Caco-2 (cell line): ENCODE measurements around the gene ARHGEF28. TPM values are rescaled to one million over a fixed set of nuclear protein-coding genes. Genes with fewer than 3 reads are reported as not detected.

Source experiments
- BruUV-seq: library from RNA; stranded (reverse); fragments of 400-500 nt; replicated peaks from 2 replicates; lab custom pipeline; 2021; lab: Mats Ljungman, UMichigan
- CTCF ChIA-PET: fragments of 300-600 bp; sonication (Branson Sonifier 250); formaldehyde crosslinking; loops from one replicate; lab custom pipeline; 2022; ENCODE audit warnings: antibody characterized with exemption; lab: Charles Lee
- POLR2A ChIA-PET: fragments of 300-600 bp; sonication (Branson Sonifier 250); formaldehyde crosslinking; loops from one replicate; lab custom pipeline; 2022; ENCODE audit warnings: antibody characterized with exemption; lab: Charles Lee
- DNase-seq, 2 experiments: peaks; one replicate each; pipeline versions ENCODE4 v3.0.0 to v3.0.0-alpha.2; 2020 to 2022
- H3K27me3 ChIP-seq: replicated peaks from 2 replicates; pipeline ENCODE4 v1.6.0; 2011; ENCODE audit warnings: low read length; ENCODE audit not compliant: control insufficient read depth, insufficient read depth
- H3K36me3 ChIP-seq: 2 replicates; pipeline ENCODE4 v1.5.1; 2011; ENCODE audit warnings: low read length; ENCODE audit not compliant: control insufficient read depth, insufficient read depth
- H3K4me1 ChIP-seq: fragments of 250-450 bp; sonication (Bioruptor Pico); 2 replicates; pipeline ENCODE4 v1.5.1; 2020; ENCODE audit warnings: mild to moderate bottlenecking
- H3K4me3 ChIP-seq: 2 replicates; pipeline ENCODE4 v1.5.1; 2011; ENCODE audit warnings: low read depth, mild to moderate bottlenecking, control low read depth, low read length
- H3K9me3 ChIP-seq: fragments of 250-450 bp; sonication (Bioruptor Pico); 2 replicates; pipeline ENCODE4 v1.5.1; 2020; ENCODE audit warnings: mild to moderate bottlenecking, moderate library complexity
- H3K27ac Mint-ChIP-seq: one replicate; pipeline ENCODE4 v1.8.0; 2022; ENCODE audit warnings: mixed read lengths; ENCODE audit not compliant: unreplicated experiment
- H3K27me3 Mint-ChIP-seq: one replicate; pipeline ENCODE4 v1.8.0; 2022; ENCODE audit warnings: mixed read lengths; ENCODE audit not compliant: insufficient read depth, unreplicated experiment
- H3K36me3 Mint-ChIP-seq: one replicate; pipeline ENCODE4 v1.8.0; 2022; ENCODE audit warnings: mild to moderate bottlenecking, mixed read lengths; ENCODE audit not compliant: insufficient read depth, unreplicated experiment
- H3K4me1 Mint-ChIP-seq: one replicate; pipeline ENCODE4 v1.8.0; 2022; ENCODE audit warnings: low read depth, mixed read lengths; ENCODE audit not compliant: unreplicated experiment
- H3K4me3 Mint-ChIP-seq: one replicate; pipeline ENCODE4 v1.8.0; 2022; ENCODE audit warnings: mild to moderate bottlenecking, moderate library complexity, mixed read lengths; ENCODE audit not compliant: unreplicated experiment
- H3K9me3 Mint-ChIP-seq: one replicate; pipeline ENCODE4 v1.8.0; 2022; ENCODE audit warnings: mixed read lengths; ENCODE audit not compliant: unreplicated experiment
- intact Hi-C: fragments of 100-400 bp; cut with micrococcal nuclease; formaldehyde crosslinking; loops from one replicate; pipeline ENCODE4 v1.10.0; 2022; ENCODE audit not compliant: unreplicated experiment
- total RNA-seq: library from RNA; stranded (reverse); gene quantifications from 2 replicates; pipeline ENCODE4 v1.2.3, GENCODE V29; 2022
- TF ChIP-seq, protein P1 (sequence below), 2 experiments: fragments of 200-600 bp in 1 of 2; IDR thresholded peaks; 1 replicate in 1 of 2; 2 replicates in 1 of 2; pipeline versions ENCODE4 v1.5.1 to v1.8.0; 2011 to 2022; ENCODE audit warnings: antibody characterized with exemption in 1 of 2, control low read depth in 1 of 2, inconsistent platforms in 1 of 2, low read depth in 1 of 2, low read length in 1 of 2, mild to moderate bottlenecking in 1 of 2, moderate library complexity in 1 of 2; ENCODE audit not compliant: insufficient read depth in 1 of 2, severe bottlenecking in 1 of 2, unreplicated experiment in 1 of 2

ARHGEF28 gene
- total RNA-seq, 1 experiment from 2014 or later = 4.6 TPM

- TF ChIP-seq, protein P1, sequence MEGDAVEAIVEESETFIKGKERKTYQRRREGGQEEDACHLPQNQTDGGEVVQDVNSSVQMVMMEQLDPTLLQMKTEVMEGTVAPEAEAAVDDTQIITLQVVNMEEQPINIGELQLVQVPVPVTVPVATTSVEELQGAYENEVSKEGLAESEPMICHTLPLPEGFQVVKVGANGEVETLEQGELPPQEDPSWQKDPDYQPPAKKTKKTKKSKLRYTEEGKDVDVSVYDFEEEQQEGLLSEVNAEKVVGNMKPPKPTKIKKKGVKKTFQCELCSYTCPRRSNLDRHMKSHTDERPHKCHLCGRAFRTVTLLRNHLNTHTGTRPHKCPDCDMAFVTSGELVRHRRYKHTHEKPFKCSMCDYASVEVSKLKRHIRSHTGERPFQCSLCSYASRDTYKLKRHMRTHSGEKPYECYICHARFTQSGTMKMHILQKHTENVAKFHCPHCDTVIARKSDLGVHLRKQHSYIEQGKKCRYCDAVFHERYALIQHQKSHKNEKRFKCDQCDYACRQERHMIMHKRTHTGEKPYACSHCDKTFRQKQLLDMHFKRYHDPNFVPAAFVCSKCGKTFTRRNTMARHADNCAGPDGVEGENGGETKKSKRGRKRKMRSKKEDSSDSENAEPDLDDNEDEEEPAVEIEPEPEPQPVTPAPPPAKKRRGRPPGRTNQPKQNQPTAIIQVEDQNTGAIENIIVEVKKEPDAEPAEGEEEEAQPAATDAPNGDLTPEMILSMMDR (IDR thresholded peaks at IDR 0.05; ENCODE audit: insufficient read depth in 1 of 2, low read depth in 1 of 2, low read length in 1 of 2, severe bottlenecking in 1 of 2, unreplicated experiment in 1 of 2) = no peak
- H3K27me3 ChIP-seq = no peaks in the 10 kb centered on the region; the same call in 1 of the 2 replicates
- ChIA-PET CTCF (interaction anchor here (1.0 kb wide), 1 partner anchor 205 kb away, joined by 5 read pairs; no protein-coding TSS in a partner anchor), POLR2A (no interaction called here)
- peaks cover 9% of the 10 kb centered on the region for H3K4me1 ChIP-seq
- H3K36me3 ChIP-seq = no peaks in the 10 kb centered on the region
- DNase-seq = peak in 1 of 2 experiments; percentile 15
- H3K4me3 Mint-ChIP-seq = no peak overlapping the region
- intact Hi-C loops = no loop called here
- H3K4me3 ChIP-seq = no peak overlapping the region
- BruUV-seq = no TSS peak
- no peaks in the 10 kb centered on the region for H3K36me3 Mint-ChIP-seq
- no peaks in the 10 kb centered on the region for H3K9me3 ChIP-seq
- peak overlapping the region; percentile 55 for H3K27ac Mint-ChIP-seq
- H3K9me3 Mint-ChIP-seq = no peaks in the 10 kb centered on the region
- H3K27me3 Mint-ChIP-seq = no peaks in the 10 kb centered on the region
- H3K4me1 Mint-ChIP-seq = peaks cover 13% of the 10 kb centered on the region
Observed at GRCh38 chr5:73796164-73797131, 170.5 kb downstream of the ARHGEF28 start.

DNA sequence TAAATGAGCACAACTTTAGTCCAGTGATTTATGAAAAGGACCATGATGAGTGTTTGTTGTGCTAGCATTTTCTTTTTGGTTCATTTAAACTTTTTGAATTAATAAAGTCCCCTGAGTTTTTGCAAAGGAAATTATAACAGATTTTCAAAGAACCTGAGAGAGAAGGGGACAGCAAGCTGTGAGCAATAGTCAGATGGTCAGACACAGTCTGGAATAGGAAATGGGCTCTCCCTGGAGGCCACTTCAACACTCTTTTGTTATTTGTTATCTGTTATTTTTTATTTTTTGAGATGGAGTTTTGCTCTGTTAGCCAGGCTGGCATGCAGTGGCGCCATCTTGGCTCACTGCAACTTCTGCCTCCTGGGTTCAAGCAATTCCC, 171.1 kb downstream of the ARHGEF28 start:
- POLR2A ChIA-PET = no interaction called here
- Histone ChIP-seq H3K4me3 (no peak overlapping the region), H3K27me3 (no peaks in the 10 kb centered on the region; the same call in 1 of the 2 replicates), H3K36me3 (no peaks in the 10 kb centered on the region), H3K9me3 (no peaks in the 10 kb centered on the region), H3K4me1 (peaks cover 9% of the 10 kb centered on the region)
- CTCF ChIA-PET = no interaction called here
- Mint-ChIP-seq H3K27me3 (no peaks in the 10 kb centered on the region), H3K36me3 (no peaks in the 10 kb centered on the region), H3K4me3 (no peak overlapping the region), H3K4me1 (peaks cover 13% of the 10 kb centered on the region), H3K9me3 (no peaks in the 10 kb centered on the region), H3K27ac (no peak overlapping the region)
- no TSS peak for BruUV-seq
- intact Hi-C loops = no loop called here
- no peak for DNase-seq
- TF ChIP-seq, protein P1 (IDR thresholded peaks at IDR 0.05; ENCODE audit: insufficient read depth in 1 of 2, low read depth in 1 of 2, low read length in 1 of 2, severe bottlenecking in 1 of 2, unreplicated experiment in 1 of 2) = no peak

DNA sequence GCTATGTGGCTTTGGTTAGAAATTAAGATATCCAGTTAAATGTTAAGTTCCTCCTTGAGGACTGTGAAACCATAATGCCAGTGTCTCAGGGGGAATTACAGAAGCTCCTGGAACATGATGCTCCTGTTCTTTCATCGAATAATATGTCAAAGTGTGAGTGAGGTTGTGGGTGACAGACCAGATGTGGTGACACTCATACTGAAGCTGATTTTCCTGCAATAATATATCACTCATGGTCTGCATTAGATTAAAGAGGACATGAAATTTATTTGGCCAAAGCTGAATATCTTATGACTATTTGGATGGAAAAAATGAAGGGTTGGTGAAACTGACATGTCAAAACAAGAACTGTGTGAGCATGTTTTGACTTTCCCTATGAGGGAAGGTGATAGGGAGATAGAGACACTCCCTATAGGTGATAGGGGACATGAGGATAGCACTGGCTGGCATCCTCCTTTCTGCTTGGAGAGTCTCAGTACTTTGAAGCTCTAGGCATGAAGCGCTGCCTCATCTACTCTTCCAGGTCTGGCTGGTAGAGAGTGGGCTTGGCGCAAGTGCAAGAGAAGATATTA, 173.5 kb downstream of the ARHGEF28 start:
- ChIA-PET CTCF (no interaction called here), POLR2A (no interaction called here)
- Mint-ChIP-seq H3K4me1 (peaks cover 13% of the 10 kb centered on the region), H3K9me3 (no peaks in the 10 kb centered on the region), H3K36me3 (no peaks in the 10 kb centered on the region), H3K27me3 (no peaks in the 10 kb centered on the region), H3K4me3 (no peak overlapping the region), H3K27ac (no peak overlapping the region)
- Histone ChIP-seq H3K4me1 (peaks cover 9% of the 10 kb centered on the region), H3K4me3 (no peak overlapping the region), H3K36me3 (no peaks in the 10 kb centered on the region), H3K27me3 (no peaks in the 10 kb centered on the region; the same call in 1 of the 2 replicates), H3K9me3 (no peaks in the 10 kb centered on the region)
- DNase-seq = no peak
- TF ChIP-seq, protein P1 (IDR thresholded peaks at IDR 0.05; ENCODE audit: insufficient read depth in 1 of 2, low read depth in 1 of 2, low read length in 1 of 2, severe bottlenecking in 1 of 2, unreplicated experiment in 1 of 2) = no peak
- BruUV-seq = no TSS peak
- intact Hi-C loops = no loop called here
